HTR-8/SVneo (cell line): ENCODE measurements around the gene ATP6V1G1.

Experiments
- DNase-seq: peaks from one replicate; pipeline ENCODE4 v3.0.0; 2011; ENCODE audit warnings: low spot score, mixed read lengths; ENCODE audit not compliant: insufficient read length
- FAIRE-seq: peaks from 2 replicates; lab custom pipeline; 2011; peaks lifted over from hg19 to GRCh38; lab: Jason Lieb, UNC

Gene ATP6V1G1

DNA sequence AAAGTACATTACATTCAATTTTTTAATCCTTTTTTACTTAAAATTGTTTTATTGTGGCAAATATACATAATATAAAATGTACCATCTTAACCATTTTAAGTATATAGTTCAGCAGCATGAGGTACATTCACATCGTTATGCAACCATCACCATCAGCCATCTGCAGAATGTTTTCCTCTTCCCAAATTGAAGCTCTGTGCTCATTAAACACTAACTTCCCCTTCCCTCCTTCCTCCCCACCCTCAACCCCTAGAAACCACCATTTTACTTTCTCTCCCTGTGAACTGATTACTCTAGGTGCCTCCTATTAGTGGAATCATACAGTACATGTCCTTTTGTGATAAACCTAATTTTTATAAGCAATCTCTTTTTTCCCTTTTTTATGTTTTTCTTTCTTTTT is 54.4 kb downstream of the ATP6V1G1 start:
- FAIRE-seq (no peak), DNase-seq (no peak)

DNA sequence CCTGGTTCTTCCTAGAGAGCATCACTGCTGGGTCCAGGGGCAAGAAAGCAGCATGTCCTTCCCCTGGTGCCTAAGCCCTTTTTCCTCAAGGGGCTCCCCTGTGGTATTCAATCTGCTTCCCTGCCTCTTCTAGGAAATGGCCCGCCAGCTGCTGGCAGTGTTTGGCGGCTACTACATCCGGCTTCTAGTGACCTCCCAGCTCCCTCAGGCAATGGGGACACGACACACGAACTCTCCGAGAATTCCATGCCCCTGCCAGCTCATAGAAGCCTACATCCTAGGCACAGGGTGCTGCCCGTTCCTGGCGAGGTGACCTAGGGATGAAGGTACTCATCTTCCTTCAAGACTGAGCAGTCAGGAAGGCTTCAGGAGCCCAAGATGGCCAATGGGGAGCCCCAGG is 55.4 kb downstream of the ATP6V1G1 start:
- DNase-seq, result no peak
- FAIRE-seq, result no peak

DNA sequence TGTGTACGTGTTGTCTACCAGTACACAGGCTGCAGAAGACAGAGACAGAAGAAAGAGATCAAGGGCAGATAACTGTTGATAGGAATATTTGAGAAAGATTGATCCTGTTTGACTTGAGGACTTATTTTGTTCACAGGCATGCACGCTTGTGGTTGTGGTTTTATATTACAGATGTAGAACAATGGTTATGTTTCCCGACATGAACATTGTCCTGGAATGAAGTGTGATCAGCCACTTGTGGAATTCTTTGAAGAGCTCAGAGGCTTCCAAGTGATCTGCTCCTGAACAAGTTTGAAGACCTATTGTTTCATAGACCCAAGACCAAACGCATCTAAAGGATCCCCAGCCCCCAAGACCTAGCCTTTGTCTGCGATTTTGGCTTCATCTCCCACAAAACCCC is 56.3 kb downstream of the ATP6V1G1 start:
- DNase-seq (no peak), FAIRE-seq (no peak)
